Measurements from ENCODE around the gene TMEM179B. TPM values are rescaled to one million over a fixed set of nuclear protein-coding genes. Genes with fewer than 3 reads are reported as not detected.

Gene TMEM179B
- total and polyA plus RNA-seq, 2 of the 13 experiments (the other 11 are each of a cell fraction or from before 2014, with no cell fraction given) = 24.8 to 25.7 TPM

DNA sequence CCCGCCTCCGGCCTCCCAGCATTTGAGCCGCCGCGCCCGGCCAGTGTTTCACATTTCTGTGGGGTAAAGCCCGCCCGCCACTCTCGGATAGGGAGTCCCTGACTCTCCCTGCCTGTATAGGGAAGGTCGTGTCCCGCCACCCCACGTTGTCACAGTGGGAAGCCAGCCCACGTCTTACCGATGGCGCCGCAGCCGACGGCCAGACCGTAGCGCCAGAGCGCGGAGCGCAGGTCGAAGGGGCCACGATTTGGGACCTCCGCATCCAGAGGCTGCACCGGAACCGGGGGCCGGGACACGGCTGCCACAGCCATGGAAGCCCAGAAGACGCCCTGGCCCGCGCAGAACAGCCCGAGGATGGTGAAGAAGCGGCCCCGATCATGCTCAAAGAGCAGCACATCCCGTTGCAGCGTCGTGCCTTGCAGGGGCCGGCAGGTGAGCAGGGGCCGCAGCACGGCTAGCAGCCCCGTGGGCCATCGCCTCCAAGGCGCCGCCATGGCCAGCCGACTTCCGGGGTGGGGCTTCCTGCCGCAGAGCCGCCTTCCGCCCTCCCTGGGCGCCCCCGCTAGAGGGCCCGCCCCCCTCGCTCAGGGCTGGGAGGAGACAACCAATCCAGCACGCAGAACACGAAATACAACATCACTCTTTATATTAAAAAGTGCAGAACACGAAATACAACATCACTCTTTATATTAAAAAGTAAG lies 4.4 kb downstream of the TMEM179B start, which contains the start of gene TMEM223 (continued):
- TF ChIP-seq CERS6 (CRISPR knock-in tag; IDR thresholded peaks at IDR 0.05) (no peak), CBX2 (IDR thresholded peaks at IDR 0.05; ENCODE audit: low read depth, low read length) (no peak), CBX2 (CRISPR knock-in tag; IDR thresholded peaks at IDR 0.05; ENCODE audit: low read depth) (no peak), JUNB (CRISPR knock-in tag; IDR thresholded peaks at IDR 0.05; ENCODE audit: borderline replicate concordance) (no peak), ESRRA (CRISPR knock-in tag; IDR thresholded peaks at IDR 0.05; ENCODE audit: low read depth) (no peak; the same call in 1 of the 2 replicates), ZNF784 (CRISPR knock-in tag; IDR thresholded peaks at IDR 0.05; ENCODE audit: borderline replicate concordance) (peak; percentile 56; the same call in 1 of the 2 replicates), AGO2 (optimal IDR thresholded peaks at IDR 0.05; ENCODE audit: low read depth, low read length) (peak; percentile 99), ZNF749 (CRISPR knock-in tag; IDR thresholded peaks at IDR 0.05; ENCODE audit: borderline replicate concordance) (peak; percentile 91), ZNF484 (CRISPR knock-in tag; IDR thresholded peaks at IDR 0.05; ENCODE audit: borderline replicate concordance, low read depth) (no peak), ZNF432 (CRISPR knock-in tag; IDR thresholded peaks at IDR 0.05; ENCODE audit: borderline replicate concordance) (no peak), ERF (CRISPR knock-in tag; IDR thresholded peaks at IDR 0.05) (peak; percentile 48; the same call in 1 of the 2 replicates), DDIT3 (CRISPR knock-in tag; IDR thresholded peaks at IDR 0.05) (no peak), TSC22D2 (CRISPR knock-in tag; IDR thresholded peaks at IDR 0.05; ENCODE audit: borderline replicate concordance) (0 out of 2 replicates have a peak, but pooled peaks have one; percentile 54), ZNF263 (CRISPR knock-in tag; IDR thresholded peaks at IDR 0.05) (no peak), ZNF562 (CRISPR knock-in tag; IDR thresholded peaks at IDR 0.05; ENCODE audit: borderline replicate concordance) (no peak), FOSL2 (CRISPR knock-in tag; IDR thresholded peaks at IDR 0.05) (peak; percentile 32; the same call in 1 of the 2 replicates), ZNF143 (CRISPR knock-in tag; IDR thresholded peaks at IDR 0.05) (no peak), ZNF350 (CRISPR knock-in tag; IDR thresholded peaks at IDR 0.05; ENCODE audit: borderline replicate concordance, low read depth) (peak; percentile 78; the same call in 1 of the 2 replicates), ZNF333 (CRISPR knock-in tag; IDR thresholded peaks at IDR 0.05; ENCODE audit: borderline replicate concordance) (no peak; the same call in 1 of the 2 replicates), ZFY (CRISPR knock-in tag; IDR thresholded peaks at IDR 0.05) (peak; percentile 87), ZMYM4 (CRISPR knock-in tag; IDR thresholded peaks at IDR 0.05) (peak; percentile 80), YEATS2 (CRISPR knock-in tag; IDR thresholded peaks at IDR 0.05; ENCODE audit: borderline replicate concordance) (peak; percentile 67), SALL1 (CRISPR knock-in tag; IDR thresholded peaks at IDR 0.05) (peak; percentile 60), MATR3 (CRISPR knock-in tag; IDR thresholded peaks at IDR 0.05) (no peak), SOX5 (CRISPR knock-in tag; IDR thresholded peaks at IDR 0.05; ENCODE audit: borderline replicate concordance) (no peak), ATF7-NPFF (CRISPR knock-in tag; IDR thresholded peaks at IDR 0.05; ENCODE audit: low read depth) (peak; percentile 71), ZNF674 (CRISPR knock-in tag; IDR thresholded peaks at IDR 0.05; ENCODE audit: low read depth) (peak; percentile 35; the same call in 1 of the 2 replicates)
- TF ChIP-seq, protein P1, sequence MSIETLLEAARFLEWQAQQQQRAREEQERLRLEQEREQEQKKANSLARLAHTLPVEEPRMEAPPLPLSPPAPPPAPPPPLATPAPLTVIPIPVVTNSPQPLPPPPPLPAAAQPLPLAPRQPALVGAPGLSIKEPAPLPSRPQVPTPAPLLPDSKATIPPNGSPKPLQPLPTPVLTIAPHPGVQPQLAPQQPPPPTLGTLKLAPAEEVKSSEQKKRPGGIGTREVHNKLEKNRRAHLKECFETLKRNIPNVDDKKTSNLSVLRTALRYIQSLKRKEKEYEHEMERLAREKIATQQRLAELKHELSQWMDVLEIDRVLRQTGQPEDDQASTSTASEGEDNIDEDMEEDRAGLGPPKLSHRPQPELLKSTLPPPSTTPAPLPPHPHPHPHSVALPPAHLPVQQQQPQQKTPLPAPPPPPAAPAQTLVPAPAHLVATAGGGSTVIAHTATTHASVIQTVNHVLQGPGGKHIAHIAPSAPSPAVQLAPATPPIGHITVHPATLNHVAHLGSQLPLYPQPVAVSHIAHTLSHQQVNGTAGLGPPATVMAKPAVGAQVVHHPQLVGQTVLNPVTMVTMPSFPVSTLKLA (IDR thresholded peaks at IDR 0.05) = no peak
